Stimulated activated CD8-positive, alpha-beta memory T cell treated with anti-CD3 and anti-CD28 coated beads, Interleukin-15, amount 100 ng/mL, for 1 hour (primary cell): Measurements from ENCODE around the gene CNTN4.

Source experiments
- DNase-seq: peaks from one replicate; pipeline ENCODE4 v3.0.0-alpha.2; 2020; ENCODE audit warnings: low read depth

Gene CNTN4

GRCh38 chr3:2153053-2153452 lies 54.4 kb downstream of the CNTN4 start:
- DNase-seq = no peak

GRCh38 chr3:2153547-2153946 lies 54.9 kb downstream of the CNTN4 start:
- DNase-seq = no peak

GRCh38 chr3:2154621-2155020 lies 56.0 kb downstream of the CNTN4 start:
- DNase-seq = no peak

DNA sequence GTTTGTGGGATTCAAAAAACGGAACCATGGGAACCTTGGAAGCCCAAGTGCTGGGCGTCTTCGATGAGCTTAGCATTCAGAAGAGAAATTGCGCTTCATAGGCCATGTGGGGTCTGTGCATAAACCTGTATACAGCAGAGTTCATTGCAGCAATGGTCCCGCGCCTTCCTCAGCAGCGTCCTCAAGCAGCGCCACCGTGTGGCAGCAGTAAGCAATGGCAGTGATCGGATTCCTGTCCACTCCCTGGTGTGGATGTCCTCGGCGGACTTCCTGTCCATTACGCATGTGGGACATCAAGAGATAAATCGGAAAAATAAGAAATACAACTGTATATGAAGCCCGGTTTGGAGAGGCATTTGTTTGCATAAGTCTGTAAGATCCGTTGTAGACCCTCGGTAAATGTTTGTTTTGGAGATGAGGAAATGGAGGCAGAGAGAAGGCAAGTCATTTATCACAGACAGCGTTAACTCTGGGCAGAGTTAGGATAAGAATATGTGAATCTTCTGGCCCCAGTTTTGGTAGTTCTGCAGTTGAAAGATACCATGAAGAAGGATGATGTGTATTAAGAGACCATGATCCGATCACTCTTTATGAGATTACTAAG lies 57.7 kb downstream of the CNTN4 start:
- DNase-seq = no peak

DNA sequence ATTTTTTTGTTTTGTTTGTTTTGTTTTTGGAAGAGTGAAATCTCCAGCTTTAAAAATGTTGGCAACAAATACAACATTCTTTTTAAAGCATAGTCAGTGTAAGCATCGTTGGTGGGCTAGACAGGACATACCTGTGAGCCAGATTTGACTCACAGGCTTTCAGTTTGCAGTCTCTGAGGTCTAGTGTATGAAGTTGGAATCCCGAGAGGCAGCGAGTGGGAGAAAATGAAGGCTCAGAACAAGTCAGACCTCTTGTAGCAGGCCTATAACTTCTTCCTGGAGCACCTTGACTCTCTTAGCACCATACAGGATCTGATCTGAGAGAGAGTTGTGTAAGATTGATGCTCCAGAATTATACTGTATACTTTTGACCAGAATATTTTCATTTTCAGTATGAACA lies 60.2 kb downstream of the CNTN4 start:
- no peak for DNase-seq

DNA sequence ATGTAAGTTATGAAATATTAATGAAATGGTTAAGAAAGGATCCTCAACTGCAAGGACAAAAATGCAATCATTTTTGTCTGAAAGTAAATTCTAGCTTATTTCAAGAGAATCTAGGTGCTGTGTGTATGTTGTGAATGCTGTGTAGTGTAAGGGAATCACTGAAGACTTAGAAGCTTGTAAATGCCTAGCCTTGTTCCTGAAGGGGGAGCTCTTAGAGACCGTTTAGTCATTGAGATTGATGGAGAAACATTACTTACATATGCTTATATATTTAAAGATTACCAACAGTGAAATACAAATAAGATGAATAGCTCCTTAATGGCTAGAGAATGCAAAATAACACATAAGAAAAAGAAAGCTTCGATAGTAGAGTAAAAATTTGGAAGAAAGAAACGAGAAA lies 67.9 kb downstream of the CNTN4 start:
- no peak for DNase-seq

- DNase-seq = no peak
These were observed 74.0 kb downstream of the CNTN4 start for GRCh38 chr3:2172561-2173171.

- DNase-seq = no peak
These were observed 82.0 kb downstream of the CNTN4 start for GRCh38 chr3:2180634-2181033.

- DNase-seq = no peak
These were observed 100.2 kb downstream of the CNTN4 start for GRCh38 chr3:2198776-2199279.

GRCh38 chr3:2204054-2204453 lies 105.4 kb downstream of the CNTN4 start:
- no peak for DNase-seq

DNA sequence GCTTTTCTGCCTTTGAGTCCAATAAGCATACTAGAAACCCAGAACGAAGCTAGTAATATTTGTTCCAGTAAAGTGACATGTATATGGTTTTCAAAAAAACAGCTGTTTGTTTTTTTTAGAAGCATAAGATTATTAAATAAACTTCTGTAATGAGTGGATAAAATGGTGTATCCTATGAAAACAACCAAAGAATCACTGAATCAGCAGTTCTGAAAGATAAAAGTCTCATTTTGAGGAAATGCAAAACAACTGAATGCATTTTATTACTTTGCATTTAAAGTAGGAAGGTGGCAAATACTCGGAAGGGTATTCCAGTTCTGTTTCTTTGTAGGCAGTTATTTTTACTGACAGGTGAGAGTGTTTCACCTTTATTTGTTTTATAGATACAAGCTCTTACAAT lies 107.0 kb downstream of the CNTN4 start:
- DNase-seq = no peak

DNA sequence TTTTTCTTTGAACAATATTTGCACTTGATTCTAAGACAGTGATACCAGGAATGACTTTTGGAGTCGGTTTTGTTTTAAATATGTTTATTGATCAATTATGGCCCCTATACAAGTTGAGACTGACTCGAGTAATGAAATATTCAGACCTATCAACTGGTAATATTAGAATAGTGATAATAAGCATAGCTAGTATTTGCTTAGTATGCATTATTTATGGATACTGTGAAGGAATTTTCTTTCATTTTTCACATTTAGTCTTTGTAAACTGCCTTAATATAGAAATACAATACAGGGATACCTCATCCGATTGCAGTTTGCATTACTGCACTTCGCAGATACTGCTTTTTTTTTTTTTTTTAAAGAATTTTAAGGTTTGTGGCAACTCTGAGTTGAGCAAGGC lies 107.9 kb downstream of the CNTN4 start:
- no peak for DNase-seq

DNA sequence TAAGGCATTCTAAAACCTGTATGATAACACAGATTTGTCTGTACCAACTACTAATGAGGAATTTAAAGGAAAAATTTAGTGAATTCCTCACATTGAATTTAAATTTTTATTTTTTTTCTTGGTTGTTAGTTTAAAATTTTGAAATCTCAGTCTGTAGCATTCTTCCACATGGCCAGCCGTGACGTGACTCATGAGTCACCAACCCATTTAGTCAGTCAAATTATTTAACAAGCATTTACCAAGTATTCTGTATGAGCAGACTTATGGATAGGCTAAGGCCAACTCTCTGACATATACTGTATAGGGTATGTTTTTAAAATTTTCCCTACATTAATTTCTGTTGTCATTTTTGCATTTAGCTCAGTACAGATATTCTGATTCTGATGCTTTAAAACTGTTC lies 112.9 kb downstream of the CNTN4 start:
- DNase-seq = no peak

- DNase-seq = no peak
These were observed 113.5 kb downstream of the CNTN4 start for GRCh38 chr3:2212206-2212605.

GRCh38 chr3:2218375-2218774 lies 119.7 kb downstream of the CNTN4 start:
- no peak for DNase-seq

- no peak for DNase-seq
These were observed 120.2 kb downstream of the CNTN4 start for GRCh38 chr3:2218816-2219215.

DNA sequence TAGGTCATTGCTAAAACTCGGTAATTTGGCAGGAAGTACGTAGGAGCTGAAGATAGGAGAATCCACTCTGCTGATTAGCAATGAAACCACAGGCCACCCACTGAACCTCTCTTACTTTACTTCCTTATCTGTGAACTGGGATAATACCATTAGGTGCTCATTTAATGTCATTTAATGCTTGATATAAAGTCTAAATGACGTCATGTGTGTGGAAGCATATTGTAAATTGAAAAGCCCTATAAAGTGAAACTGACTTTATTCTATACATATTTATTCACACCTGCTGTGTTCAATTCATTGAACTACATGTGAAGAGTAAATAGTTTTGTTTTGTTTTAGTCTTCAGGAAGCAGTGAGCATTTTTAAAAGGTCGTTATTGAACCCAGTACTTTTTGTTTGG lies 137.5 kb downstream of the CNTN4 start:
- no peak for DNase-seq

DNA sequence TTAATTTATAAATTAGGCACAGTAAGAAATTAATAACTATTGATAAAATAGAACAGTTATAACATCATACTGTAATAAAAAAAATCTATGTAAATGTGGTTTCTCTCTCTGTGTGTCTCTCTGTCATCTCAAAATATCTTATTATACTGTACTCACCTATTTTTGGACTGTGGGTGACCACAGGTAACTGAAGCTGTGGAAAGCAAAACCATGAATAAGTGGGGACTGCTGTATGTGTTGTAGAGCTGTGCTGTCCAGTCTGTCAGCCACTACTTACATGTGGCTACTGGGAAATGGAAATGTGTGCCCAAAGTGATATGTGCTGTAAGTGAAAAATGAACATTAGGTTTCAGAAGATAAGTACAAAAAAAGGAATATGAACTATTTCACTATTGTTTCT lies 145.5 kb downstream of the CNTN4 start:
- no peak for DNase-seq

- no peak for DNase-seq
These were observed 148.4 kb downstream of the CNTN4 start for GRCh38 chr3:2246873-2247648.

DNA sequence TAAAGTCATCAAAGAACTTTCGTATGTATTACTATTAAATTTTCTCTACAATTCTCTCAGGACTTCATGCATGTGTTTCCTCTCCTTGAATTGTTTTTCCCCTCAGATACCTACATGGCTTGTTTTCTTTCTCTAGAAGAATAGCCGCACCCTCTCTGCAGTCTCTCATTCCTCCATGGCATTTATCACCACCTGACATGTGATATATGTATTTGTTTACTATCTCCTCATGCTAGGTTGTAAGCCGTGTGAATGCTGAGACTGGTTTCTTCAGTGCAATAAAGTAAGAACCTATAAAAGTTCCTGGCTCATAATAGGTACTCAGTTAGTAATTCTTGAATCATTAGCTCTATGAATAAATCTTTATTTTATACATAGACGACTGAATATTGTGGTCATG lies 149.2 kb downstream of the CNTN4 start:
- no peak for DNase-seq

- no peak for DNase-seq
These were observed 152.1 kb downstream of the CNTN4 start for GRCh38 chr3:2250783-2251182.

DNA sequence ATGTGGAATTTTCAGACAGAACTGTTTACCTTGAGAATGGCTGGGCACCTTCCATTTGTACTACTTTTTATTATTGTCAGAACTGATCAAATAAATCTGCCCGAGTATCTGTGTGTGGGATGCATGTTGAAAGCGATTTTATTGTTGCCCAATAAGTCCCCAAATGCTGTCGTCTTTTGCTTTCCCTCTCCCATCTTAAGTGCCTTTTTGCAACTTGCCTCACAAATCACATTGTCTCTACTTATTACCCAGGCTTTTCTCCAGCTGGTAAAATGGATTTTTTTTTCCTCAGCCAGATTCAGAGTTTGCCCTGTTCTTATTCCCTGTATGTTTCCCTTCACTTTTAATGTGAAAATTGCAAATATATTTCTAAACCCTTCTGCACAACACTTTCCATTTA lies 163.1 kb downstream of the CNTN4 start:
- no peak for DNase-seq

GRCh38 chr3:2262204-2262603 lies 163.5 kb downstream of the CNTN4 start:
- DNase-seq = no peak
